K562 (cell line): ENCODE results near the gene MCIDAS. TPM values are rescaled to one million over a fixed set of nuclear protein-coding genes. Genes with fewer than 3 reads are reported as not detected.

Experiments used
- CREM ChIP-seq: IDR thresholded peaks from 2 replicates; pipeline ENCODE4 v1.6.1; 2014; ENCODE audit warnings: antibody characterized with exemption, low read depth
- JUN ChIP-seq, 2 experiments: sonication (generic) in 1 of 2; formaldehyde crosslinking in 1 of 2; IDR thresholded peaks; 2 replicates each; pipeline versions ENCODE4 v1.6.1 to v1.8.0; 2012 to 2022; ENCODE audit warnings: borderline replicate concordance in 2 of 2, mild to moderate bottlenecking in 2 of 2, improper control_type of control experiment in 1 of 2, low read depth in 1 of 2, low read length in 1 of 2, missing genetic modification reagents in 1 of 2
- LEF1 ChIP-seq: fragments of 450-650 bp; IDR thresholded peaks from 2 replicates; pipeline ENCODE4 v1.6.1; 2016; ENCODE audit warnings: mild to moderate bottlenecking
- MCM3 ChIP-seq: fragments of 450-650 bp; IDR thresholded peaks from 2 replicates; pipeline ENCODE4 v1.6.1; 2016
- NR2C2 ChIP-seq, 2 experiments: fragments of 200-800 bp in 1 of 2; sonication (Bioruptor generic) in 1 of 2; sonication (generic) in 1 of 2; formaldehyde crosslinking in 1 of 2; IDR thresholded peaks; 2 replicates each; pipeline versions ENCODE4 v1.6.1 to v1.8.0; 2016 to 2022; ENCODE audit warnings: mild to moderate bottlenecking in 1 of 2, missing compliant biosample characterization in 1 of 2, missing genetic modification characterization in 1 of 2, missing genetic modification reagents in 1 of 2
- SMC3 ChIP-seq: conservative IDR thresholded peaks from 2 replicates; pipeline ENCODE4 v1.6.1; 2011; ENCODE audit warnings: low read depth, low read length, improper control_type of control experiment; ENCODE audit not compliant: insufficient read depth
- TARDBP ChIP-seq: fragments of 450-650 bp; IDR thresholded peaks from 2 replicates; pipeline ENCODE4 v1.6.1; 2016
- THAP12 ChIP-seq: fragments of 250-450 bp; sonication (Bioruptor Pico); IDR thresholded peaks from 2 replicates; pipeline ENCODE4 v1.9.0; 2021; ENCODE audit warnings: mild to moderate bottlenecking, inconsistent platforms
- YY1 ChIP-seq, 3 experiments: IDR thresholded peaks; 2 replicates each; pipeline ENCODE4 v1.6.1; 2011; ENCODE audit warnings: low read length in 2 of 3, mild to moderate bottlenecking in 2 of 3, moderate library complexity in 2 of 3, borderline replicate concordance in 1 of 3, control low read depth in 1 of 3, low read depth in 1 of 3; ENCODE audit not compliant: insufficient read depth in 3 of 3, insufficient replicate concordance in 2 of 3, control insufficient read depth in 1 of 3, insufficient read length in 1 of 3; ENCODE audit errors: extremely low read depth in 1 of 3
- ZNF197 ChIP-seq: fragments of 200-800 bp; sonication (Bioruptor generic); IDR thresholded peaks from 2 replicates; pipeline ENCODE4 v1.6.1; 2016; ENCODE audit warnings: low read depth, missing genetic modification characterization, missing compliant biosample characterization
- ZNF583 ChIP-seq: fragments of 250-450 bp; sonication (Bioruptor Pico); IDR thresholded peaks from 2 replicates; pipeline ENCODE4 v1.4.0; 2020
- ZNF717 ChIP-seq: fragments of 250-450 bp; sonication (Bioruptor Pico); IDR thresholded peaks from 2 replicates; pipeline ENCODE4 v1.5.0; 2021
- polyA plus RNA-seq, 8 experiments: library from polyadenylated mRNA; depleted of rRNA in 4 of 8; stranded (reverse) in 5 of 8; unstranded in 3 of 8; fragments of >200 nt; fragmentation: Nextera tagmentation in 2 of 8; fragmentation: Illumina TruSeq in 1 of 8; extraction: Ambion mirVana in 2 of 8; extraction: Trizol in 1 of 8; gene quantifications; 2 replicates each; pipeline versions ENCODE4 v1.2.1 to v1.2.3, GENCODE V29; 2011 to 2014; ENCODE audit warnings: inconsistent platforms in 1 of 8, missing spikeins in 1 of 8
- total RNA-seq, 7 experiments: library from RNA; depleted of rRNA in 6 of 7; stranded (reverse); fragments of >200 nt in 6 of 7; fragmentation: Illumina TruSeq in 2 of 7; extraction: Trizol in 2 of 7; gene quantifications; 2 replicates each; pipeline versions ENCODE4 v1.2.1 to v1.2.3, GENCODE V29; 2011 to 2021; ENCODE audit warnings: low replicate concordance in 1 of 7
- TF ChIP-seq, protein P1 (sequence below): conservative IDR thresholded peaks from 2 replicates; pipeline ENCODE4 v1.6.1; 2011; ENCODE audit warnings: low read depth, mild to moderate bottlenecking, low read length; ENCODE audit not compliant: control insufficient read depth
- TF ChIP-seq, protein P2 (sequence below): sonication (generic); formaldehyde crosslinking; IDR thresholded peaks from 2 replicates; pipeline ENCODE4 v1.8.1; 2022; ENCODE audit warnings: missing genetic modification reagents
- TF ChIP-seq, protein P3 (sequence below): fragments of 250-450 bp; sonication (Bioruptor Pico); IDR thresholded peaks from 2 replicates; pipeline ENCODE4 v1.8.0; 2021; ENCODE audit warnings: mild to moderate bottlenecking, moderate library complexity

MCIDAS gene
- total and polyA plus RNA-seq, 9 of the 15 experiments (the other 6 are each of a cell fraction or from before 2014, with no cell fraction given): 0.07 to 1.5 (median 0.69) TPM

- peak; percentile 43; the same call in 1 of the 2 replicates for TF ChIP-seq THAP12
- peak; percentile 59 for TF ChIP-seq CREM
- TF ChIP-seq ZNF583: no peak
- TF ChIP-seq, protein P1, sequence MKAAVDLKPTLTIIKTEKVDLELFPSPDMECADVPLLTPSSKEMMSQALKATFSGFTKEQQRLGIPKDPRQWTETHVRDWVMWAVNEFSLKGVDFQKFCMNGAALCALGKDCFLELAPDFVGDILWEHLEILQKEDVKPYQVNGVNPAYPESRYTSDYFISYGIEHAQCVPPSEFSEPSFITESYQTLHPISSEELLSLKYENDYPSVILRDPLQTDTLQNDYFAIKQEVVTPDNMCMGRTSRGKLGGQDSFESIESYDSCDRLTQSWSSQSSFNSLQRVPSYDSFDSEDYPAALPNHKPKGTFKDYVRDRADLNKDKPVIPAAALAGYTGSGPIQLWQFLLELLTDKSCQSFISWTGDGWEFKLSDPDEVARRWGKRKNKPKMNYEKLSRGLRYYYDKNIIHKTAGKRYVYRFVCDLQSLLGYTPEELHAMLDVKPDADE: no peak
- TF ChIP-seq JUN (IDR thresholded peaks at IDR 0.05; ENCODE audit: borderline replicate concordance, low read depth, low read length): peak; percentile 19; the same call in 1 of the 2 replicates
- no peak for TF ChIP-seq JUN (CRISPR knock-in tag; IDR thresholded peaks at IDR 0.05; ENCODE audit: borderline replicate concordance)
- no peak for TF ChIP-seq LEF1
- TF ChIP-seq, protein P2, sequence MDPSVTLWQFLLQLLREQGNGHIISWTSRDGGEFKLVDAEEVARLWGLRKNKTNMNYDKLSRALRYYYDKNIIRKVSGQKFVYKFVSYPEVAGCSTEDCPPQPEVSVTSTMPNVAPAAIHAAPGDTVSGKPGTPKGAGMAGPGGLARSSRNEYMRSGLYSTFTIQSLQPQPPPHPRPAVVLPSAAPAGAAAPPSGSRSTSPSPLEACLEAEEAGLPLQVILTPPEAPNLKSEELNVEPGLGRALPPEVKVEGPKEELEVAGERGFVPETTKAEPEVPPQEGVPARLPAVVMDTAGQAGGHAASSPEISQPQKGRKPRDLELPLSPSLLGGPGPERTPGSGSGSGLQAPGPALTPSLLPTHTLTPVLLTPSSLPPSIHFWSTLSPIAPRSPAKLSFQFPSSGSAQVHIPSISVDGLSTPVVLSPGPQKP (CRISPR knock-in tag): no peak
- no peak for TF ChIP-seq ZNF717 (CRISPR knock-in tag)
- TF ChIP-seq MCM3: no peak
- peak; percentile 64 for TF ChIP-seq SMC3
- no peak for TF ChIP-seq ZNF197 (CRISPR knock-in tag)
- peak in 2 of 3 experiments; percentile 48 to 81 for TF ChIP-seq YY1 (IDR thresholded peaks at IDR 0.05; ENCODE audit: borderline replicate concordance in 1 of 3, control insufficient read depth in 1 of 3, extremely low read depth in 1 of 3, insufficient read depth in 3 of 3, insufficient read length in 1 of 3, insufficient replicate concordance in 2 of 3, low read depth in 1 of 3, low read length in 2 of 3)
- peak; percentile 85 for TF ChIP-seq NR2C2 (CRISPR knock-in tag; IDR thresholded peaks at IDR 0.05)
- peak; percentile 58; the same call in 1 of the 2 replicates for TF ChIP-seq NR2C2 (tag; IDR thresholded peaks at IDR 0.05)
- no peak for TF ChIP-seq TARDBP
- TF ChIP-seq, protein P3, sequence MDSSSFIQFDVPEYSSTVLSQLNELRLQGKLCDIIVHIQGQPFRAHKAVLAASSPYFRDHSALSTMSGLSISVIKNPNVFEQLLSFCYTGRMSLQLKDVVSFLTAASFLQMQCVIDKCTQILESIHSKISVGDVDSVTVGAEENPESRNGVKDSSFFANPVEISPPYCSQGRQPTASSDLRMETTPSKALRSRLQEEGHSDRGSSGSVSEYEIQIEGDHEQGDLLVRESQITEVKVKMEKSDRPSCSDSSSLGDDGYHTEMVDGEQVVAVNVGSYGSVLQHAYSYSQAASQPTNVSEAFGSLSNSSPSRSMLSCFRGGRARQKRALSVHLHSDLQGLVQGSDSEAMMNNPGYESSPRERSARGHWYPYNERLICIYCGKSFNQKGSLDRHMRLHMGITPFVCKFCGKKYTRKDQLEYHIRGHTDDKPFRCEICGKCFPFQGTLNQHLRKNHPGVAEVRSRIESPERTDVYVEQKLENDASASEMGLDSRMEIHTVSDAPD: no peak
Measured at GRCh38 chr5:55226027-55226933, 835 bp downstream of the MCIDAS start (continued).
